GM04503 (cell line): Measurements from ENCODE around the gene OR3A2.
"Not testable (repeated sequence)": the region's sequence is repeated elsewhere in the genome, so short reads cannot be mapped to it uniquely, and the experiment has no call there.

Source experiments
- DNase-seq: peaks from one replicate; pipeline ENCODE4 v3.0.0-alpha.2; 2012; ENCODE audit warnings: low read depth

The OR3A2 gene

GRCh38 chr17:3293548-3293947 is 92.6 kb downstream of the OR3A2 start:
- not testable (repeated sequence) for DNase-seq

- no peak for DNase-seq
These were observed 103.2 kb downstream of the OR3A2 start for GRCh38 chr17:3282901-3283300.

- no peak for DNase-seq
These were observed 110.0 kb downstream of the OR3A2 start for GRCh38 chr17:3276126-3276525.

- DNase-seq, result no peak
These were observed 114.8 kb downstream of the OR3A2 start for GRCh38 chr17:3271072-3271848.

- DNase-seq, result no peak
These were observed 125.5 kb downstream of the OR3A2 start for GRCh38 chr17:3260600-3260999.

GRCh38 chr17:3260163-3260562 is 125.9 kb downstream of the OR3A2 start:
- no peak for DNase-seq

GRCh38 chr17:3256575-3256974 is 129.5 kb downstream of the OR3A2 start:
- DNase-seq, result no peak

GRCh38 chr17:3249013-3249412 is 137.1 kb downstream of the OR3A2 start:
- not testable (repeated sequence) for DNase-seq

GRCh38 chr17:3244841-3245240 is 141.3 kb downstream of the OR3A2 start:
- DNase-seq, result not testable (repeated sequence)

- DNase-seq, result not testable (repeated sequence)
These were observed 145.1 kb downstream of the OR3A2 start for GRCh38 chr17:3241044-3241443.

GRCh38 chr17:3238685-3239084 is 147.4 kb downstream of the OR3A2 start:
- not testable (repeated sequence) for DNase-seq

GRCh38 chr17:3232300-3232699 is 153.8 kb downstream of the OR3A2 start:
- DNase-seq, result not testable (repeated sequence)
